SHP77 treated with DMSO at 0.1 percent for 48 hours (cell line): ENCODE measurements around the gene MSH5.
A peak's percentile ranks its signal among the peaks of the same experiment; 100 is the strongest.
"Not testable (repeated sequence)": the region's sequence is repeated elsewhere in the genome, so short reads cannot be mapped to it uniquely, and the experiment has no call there.

ENCODE experiments used
- DNase-seq: peaks from one replicate; lab custom pipeline; 2025; lab: John Stamatoyannopoulos, UW

The MSH5 gene

DNA sequence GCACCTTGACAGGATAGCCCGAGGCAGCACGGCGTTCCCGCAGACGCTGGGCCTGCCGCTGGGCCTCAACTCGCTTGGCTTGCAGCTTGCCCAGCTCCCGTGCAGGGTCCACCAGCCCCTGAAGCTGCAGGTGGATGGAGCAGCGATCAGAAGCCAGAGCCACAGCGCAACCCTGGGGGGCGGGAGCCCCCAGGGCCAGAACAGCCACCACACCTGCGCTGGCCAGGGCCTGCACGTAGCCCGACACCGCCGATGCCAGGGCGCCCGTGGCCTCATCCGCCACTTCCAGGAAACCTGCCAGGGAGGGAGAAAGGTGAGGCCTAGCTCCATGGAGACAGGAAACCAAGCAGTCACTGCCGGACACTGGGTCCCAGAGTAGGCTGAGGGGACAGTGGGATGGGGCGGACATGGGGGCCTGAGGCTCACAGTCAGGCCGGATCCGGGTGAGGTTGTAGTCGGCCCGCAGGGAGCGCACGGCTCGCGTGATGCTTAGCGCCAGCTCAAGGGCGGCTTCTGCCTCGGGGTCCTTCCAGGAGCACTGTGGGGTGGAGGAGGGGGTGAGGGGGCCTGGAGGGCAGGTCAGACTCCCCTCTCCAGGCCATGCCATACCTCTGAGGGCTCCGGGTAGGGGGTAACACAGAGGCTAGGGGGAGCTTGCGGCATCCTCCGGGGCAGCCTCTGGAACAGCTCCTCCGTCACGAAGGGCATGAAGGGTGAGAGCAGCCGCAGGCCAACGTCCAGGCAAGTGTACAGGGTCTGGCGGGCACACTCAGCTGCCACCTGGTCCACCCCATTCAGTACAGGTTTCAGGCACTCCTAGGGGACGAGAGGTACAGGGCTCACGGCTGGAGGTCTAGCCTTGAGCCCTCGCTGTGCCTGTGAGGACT lies 39.4 kb downstream of the MSH5 start:
- no peak for DNase-seq

DNA sequence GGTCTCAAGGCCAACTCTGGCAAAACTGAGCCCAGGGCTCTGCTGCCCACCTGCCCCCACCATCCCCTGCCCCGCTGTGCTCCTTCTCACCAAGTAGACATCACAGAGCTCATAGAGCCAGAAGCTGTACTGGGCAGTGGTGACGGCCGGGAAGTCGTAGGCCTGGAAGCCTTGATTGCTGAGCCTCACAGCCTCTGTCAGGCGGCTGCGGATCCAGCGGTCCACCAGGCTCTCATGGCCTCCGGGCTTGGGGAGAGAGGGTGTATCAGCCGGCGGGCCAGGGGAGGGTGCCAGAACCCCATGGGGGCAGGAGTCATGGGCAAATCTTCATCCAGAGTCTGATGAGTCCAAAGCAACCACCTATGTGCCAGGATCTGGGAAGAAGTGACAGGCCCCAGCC lies 40.1 kb downstream of the MSH5 start:
- DNase-seq = no peak

DNA sequence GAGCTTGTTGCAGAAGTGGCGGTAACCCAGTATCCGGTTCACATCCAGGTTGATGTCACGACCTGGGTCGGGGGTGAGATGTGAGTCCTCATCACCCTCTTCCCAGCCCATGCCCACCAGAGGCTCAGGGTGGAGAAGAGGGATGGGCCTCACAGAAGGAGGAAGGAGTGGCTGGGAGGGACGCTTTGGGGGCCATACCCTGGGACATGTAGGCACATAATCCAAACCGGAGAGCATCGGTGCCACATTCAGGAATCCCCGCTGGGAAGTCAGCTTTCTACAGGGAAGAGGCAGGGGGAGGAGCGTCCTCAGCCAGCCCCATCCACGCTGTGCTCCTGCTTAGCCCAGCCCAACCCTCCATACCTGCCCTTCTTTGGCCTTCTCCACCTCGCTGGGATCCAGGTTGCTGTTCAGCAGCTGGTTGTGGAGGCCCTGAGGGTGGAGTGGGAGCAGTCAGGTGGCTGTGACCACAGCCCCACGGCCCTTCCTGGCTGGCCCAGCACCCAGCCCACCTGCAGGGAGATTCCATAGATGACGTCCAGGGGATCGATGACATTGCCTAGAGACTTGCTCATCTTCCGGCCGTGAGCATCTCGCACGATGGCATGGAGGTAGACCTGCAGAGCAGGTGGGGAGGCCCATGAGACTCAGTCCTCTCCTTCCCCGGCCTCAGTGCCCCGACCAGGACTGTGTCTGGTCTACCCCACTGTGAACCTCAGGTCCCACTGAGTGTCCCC lies 40.9 kb downstream of the MSH5 start:
- DNase-seq = no peak

DNA sequence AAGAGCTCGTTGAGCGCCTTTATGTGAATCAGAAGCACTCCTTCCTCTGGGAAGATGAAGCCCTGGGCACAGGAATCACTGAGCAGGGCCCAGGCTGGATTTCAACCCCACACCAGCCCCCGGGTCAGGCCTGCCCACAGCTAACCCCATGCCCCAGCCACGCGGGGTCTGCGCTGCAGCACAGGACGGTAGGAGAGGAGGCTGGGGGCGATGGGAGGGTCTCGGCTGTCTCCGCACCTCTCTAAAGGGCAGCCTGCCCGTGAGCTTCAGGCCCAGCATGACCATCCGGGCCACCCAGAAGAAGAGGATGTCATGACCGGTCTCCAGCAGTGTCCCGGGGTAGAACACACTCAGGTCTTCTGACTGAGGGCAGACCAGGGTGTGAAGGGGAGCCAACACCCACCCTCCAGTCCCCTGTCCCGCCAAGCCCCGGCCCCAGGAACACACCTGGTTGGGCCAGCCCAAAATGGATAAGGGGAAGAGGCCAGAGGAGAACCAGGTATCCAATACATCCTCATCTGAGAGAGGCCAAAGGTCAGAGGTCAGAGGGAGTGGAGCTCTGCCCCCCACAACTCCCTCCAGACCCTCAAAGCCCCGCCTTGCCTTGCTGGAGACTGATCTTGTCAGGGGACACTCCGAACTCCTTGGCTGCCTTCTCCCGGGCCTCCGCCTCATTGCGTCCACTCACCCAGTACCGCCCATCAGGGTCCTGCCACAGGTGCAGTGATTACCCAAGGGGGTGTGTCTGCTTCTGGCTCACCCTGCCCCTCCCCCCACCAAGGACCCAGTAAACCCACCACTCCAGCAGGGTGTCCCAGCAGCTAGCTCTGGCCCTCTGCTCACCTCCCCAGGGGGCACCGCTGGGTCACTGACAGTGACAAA lies 41.7 kb downstream of the MSH5 start:
- no peak for DNase-seq

DNA sequence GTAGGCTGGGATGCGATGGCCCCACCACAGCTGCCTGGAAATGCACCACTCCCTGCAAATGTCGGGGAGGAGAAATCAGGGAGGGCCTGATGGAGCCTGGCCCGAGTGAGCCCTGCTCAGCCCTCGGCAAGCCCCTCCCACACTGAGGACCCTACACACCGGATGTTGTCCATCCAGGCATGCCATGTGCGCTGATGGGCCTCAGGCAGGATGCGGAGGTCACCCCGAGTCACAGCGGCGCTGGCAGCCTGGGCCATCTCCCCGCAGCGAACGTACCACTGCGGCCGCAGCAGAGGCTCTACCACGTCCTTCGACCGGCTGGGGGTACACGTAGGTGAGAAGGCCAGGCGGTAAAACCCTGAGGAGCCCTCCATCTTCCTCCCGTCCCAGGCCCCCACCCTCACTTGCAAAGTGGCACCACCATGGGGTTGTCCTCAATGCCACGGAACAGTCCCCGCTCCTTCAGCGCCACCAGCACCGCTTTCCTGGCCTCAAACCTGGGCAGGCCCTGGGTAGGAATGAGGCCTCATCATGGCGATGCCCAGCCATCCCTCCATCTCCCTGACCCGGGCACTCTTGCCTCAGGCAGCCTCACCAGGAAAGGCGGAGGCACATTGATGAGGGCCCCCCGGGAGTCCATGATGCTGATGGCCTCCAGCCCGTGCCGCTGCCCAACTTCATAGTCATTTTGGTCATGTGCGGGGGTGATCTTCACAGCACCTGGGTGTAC lies 42.5 kb downstream of the MSH5 start:
- DNase-seq = no peak

DNA sequence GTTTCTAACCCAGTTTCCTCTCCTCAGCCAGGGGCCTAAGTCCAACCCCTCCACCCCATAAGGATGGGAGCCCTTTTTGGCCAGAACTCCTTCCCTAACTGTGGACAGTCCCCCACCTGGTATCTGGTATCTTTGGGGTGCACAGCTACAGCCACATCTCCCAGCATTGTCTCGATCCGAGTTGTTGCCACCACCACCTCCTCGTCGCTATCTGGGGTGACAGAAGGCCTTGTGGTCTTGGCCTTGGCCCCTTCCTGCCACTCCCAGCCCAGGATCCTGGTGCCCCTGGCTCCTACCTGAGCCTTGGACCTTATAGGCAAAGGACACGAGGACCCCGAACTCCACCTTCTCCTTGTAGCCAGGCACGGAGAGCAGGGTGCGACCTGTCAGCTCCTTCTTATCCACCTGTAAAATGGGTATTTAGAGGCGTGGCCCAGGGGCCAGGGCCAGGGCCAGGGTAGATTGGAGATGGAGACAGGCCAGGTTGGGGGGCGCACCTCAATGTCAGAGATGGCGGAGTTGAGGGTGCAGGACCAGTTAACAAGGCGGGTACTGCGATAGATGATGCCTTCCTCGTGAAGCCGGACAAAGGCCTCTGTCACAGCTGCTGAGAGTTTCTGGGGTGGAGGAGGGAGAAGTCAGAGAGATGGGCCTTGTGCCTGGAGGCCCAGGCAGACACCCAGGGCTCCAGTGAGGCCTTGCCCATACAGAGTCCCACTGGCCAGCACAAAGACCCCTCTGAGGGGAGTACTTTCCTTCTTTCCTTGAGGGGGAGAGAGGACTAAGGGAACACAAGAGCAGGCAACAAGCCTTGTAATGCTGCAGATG lies 44.5 kb downstream of the MSH5 start:
- no peak for DNase-seq

DNA sequence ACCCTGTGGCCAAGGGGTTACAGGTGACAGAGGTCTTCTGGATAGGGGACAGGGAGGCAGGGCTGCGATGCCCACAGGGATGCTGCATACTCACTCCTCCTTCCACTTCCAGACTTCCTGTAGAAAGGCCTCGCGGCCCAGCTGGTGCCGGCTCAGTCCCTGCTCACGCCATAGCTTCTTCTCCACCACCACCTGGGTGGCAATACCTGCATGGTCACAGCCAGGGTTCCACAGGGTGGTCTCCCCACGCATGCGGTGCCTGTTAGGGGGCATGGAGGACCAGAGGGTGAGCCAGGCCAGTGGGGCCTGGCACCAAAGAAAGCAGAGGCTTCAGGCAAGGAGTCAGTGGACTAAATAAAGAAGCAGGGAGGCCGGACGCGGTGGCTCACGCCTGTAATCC lies 45.7 kb downstream of the MSH5 start:
- no peak for DNase-seq

DNA sequence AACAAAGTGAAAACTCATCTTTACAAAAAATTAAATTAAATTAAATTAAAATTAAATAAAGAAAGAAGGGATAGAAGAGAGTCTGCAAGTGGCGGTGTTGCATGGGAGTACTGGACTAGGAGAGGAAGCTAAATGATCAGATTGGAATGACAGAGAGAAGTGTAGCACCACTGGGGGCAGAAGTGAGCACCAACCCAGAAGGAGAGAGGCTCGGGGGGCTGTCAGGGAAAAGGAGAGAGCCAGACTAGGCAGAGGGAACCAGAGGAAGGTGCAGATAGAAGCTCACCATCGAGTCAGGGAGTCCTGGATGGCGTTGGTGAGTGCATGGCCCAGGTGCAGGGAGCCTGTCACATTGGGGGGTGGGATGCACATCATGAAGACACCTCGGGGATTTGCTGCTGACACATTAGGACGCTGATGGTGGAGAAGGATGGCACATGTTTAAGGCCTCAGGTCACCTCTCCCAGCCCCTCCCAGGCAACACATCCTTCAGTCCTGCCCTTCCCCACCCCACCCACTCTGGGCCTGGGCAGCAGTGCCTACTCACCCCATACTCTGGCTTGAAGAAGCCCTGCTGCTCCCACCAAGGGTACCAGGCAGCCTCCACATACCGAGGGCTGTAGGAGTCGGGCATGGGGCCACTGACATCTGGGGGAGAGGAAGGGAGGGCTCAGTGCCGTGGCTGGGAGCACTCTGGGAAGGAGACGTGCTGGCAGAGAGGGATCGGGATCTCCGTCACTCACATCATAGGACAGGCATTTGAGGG lies 51.7 kb downstream of the MSH5 start:
- DNase-seq = no peak

DNA sequence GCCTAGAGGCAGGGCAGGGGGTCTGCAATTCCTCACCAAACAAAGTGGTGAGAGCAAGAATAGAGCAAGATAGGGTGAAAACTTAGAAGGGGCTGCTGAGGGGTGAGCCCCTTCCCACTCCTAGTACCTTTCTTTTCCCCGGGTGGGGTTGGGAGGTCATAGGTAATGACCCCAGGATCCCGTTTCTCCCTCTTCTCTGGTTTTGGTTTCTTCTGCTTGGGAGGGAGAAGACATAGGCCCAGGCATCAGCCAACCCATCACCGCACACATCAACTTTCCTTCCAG lies 52.2 kb downstream of the MSH5 start:
- DNase-seq = no peak

DNA sequence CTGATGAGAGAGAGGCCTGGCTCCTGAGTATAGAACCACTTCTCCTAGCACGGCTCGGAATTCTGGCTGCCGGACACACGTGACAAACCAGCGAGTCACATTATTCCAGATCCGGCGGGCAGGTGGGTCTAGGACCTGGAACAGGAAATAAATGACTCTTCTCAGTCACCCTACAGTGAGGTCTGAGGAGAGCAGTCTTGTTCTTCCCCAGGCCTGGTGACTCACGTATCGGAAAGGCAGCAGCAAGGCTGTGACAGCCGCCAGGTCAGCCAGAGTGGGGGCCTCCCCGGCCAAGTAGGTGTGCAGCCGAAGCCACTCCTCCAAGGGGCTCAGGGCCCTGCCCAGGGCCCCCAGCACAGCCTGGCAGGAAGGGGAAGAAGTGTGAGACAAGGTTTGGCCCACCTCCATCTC lies 53.0 kb downstream of the MSH5 start:
- no peak for DNase-seq

DNA sequence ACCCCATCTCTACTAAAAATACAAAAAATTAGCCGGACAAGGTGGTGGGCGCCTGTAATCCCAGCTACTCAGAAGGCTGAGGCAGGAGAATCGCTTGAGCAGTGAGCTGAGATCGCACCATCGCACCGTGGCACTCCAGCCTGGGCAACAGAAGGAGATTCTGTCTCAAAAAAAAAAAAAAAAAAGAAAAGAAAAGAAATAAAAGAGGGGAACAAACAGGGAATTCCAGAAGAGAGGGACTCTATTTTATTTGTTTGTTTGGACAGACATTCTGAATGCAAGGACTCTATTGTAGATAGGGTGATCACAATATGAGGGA lies 54.1 kb downstream of the MSH5 start:
- DNase-seq = not testable (repeated sequence)

DNA sequence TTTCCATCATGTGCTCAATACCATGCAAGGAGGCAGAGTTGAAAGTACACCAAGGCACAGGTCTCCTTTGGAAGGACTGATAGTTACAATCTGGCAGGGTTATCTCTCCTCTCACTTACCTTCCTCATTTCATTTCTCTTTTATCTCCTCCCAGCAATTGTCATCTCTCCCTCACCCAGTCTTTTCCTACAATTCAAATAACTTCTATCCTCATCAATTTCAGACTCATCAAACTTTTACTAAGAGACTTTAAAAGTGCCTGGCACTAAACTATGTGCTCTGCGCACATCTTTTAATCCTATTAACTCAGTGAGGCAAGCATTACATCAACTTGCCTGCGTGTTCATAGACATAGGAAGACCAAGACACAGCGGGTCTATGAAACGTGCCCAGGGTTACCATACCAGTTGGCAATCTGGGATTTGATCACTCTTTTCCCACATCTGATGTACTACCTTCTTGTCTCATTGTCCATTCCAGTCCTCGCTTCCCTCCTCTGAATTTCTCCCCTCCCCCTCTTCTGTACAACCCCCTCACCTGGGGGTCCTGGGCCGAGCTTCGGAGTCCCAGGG lies 54.6 kb downstream of the MSH5 start:
- no peak for DNase-seq

DNA sequence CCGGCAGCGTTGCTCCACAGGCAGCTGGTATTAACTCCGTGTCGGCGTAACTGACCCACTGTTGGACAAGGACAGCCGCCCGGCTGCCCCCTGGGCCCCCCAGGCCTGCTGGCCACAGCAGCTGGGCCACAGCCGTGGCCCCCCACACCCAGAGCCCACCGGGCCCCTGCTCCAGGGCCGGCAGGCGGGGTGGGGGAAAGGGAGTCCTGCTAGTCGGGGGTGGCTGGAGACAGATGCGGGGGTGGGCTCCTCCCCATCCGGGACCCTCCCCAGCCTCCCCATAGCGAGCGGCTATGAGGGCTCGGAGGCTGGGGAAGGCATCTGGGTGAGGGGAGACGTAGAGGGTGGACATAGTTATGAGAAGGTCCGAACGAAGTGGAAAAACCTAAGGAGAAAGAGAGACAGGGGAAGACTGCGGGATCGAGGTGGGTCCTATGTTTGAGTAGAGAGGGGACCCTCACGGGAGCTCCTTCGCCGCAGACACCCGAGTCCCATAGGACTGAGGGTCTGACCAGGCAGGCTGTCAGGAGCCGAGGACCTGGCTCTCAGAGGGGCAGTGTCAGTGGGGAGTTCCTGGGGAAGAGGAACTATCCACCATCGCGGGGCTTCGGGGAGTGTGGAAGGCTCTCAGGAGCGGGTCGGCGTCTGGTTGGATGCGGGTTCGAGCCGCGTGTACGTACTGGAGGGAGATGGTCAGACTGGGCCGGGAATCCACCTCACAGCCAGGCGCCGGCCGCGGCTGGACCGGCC lies 55.2 kb downstream of the MSH5 start:
- DNase-seq = no peak

DNA sequence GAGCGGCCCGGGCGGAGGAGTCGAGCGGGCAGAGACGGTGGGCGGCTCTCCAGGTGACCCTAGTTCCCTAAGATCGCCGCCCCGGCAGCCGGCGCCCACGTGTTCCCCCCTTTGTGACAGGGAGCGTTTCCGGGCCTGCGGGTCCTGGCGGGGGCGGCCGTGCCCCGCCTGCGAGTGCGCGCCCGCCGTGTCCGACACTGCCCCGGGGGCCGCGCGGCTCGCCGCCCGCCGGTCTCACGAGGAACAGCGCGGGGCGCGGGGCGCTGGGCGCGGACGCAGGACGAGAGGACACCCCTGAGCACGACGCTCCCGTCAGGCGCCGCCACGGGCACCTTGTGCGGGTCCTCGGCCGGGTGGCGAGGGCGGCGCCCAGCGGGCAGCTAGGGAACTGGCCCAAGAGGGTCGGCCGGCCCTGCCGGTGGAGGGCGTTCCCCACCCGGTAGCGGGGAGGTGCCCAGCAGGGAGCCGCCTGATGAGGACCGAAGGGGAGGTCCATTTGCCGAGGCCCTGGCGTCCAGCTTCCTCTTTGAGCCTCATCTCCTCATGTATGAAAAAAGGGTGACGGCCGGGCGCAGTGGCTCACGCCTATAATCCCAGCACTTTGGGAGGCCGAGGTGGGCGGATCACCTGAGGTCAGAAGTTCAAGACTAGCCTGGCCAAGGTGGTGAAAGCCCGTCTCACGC lies 56.0 kb downstream of the MSH5 start, which contains the start of gene VARS1:
TSS of gene VARS1 (minus strand) at position 137 of the 683 bp plus-strand sequence. CDS start 535 bp downstream, outside the sequence.
- DNase-seq = peak; percentile 60

DNA sequence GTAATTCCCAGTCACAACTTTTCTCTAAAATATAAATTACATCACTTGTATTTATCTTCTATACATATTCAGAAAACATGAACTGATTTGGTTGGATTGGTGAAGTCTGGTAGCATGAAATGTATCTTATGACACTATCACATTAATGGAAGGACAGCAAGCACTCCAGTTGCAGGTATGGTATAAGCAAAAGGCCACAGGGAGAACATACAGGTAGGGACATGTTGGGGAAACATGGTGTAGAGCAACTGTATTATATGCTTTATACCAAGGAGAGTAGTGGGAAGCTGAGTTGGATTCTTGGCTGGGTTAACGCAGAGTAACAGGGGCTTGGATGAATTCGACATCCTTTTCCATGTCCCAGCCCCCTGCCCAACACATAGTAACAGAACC lies 57.2 kb downstream of the MSH5 start:
- no peak for DNase-seq

DNA sequence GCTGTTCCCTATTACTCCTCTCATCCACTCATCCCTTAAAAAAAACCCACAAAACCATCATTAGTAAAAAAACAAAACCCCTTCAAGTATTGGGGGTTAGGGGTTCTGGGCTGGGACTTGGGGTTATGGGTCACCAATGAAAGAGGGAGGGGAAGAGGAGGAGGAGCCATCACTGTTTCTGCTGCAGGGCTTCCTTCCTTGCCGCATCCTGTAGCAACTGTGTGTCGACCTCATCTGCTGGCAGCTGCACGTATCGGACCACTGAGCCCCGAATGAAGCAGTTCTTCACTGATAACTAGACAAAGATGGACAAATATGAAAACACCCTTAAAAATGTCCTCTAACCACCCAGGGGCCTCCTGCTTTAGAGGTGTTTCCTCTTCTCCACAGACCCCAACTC lies 57.8 kb downstream of the MSH5 start:
- no peak for DNase-seq

DNA sequence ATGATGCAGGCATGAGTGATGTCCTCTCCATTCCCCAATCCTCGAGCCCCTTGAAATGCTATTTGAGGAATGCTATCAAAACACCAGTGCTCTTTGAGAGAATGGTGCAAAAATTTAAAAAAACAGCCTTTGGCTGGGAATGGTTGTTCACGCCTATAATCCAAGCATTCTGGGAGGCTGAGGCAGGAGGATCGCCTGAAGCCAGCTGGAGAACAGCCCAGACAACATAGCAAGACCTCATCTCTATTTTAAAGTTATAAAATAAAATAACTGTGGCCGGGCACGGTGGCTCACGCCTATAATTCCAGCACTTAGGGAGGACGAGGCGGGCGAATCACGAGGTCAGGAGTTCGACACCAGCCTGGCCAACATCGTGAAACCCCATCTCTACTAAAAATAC lies 60.0 kb downstream of the MSH5 start:
- DNase-seq = no peak

DNA sequence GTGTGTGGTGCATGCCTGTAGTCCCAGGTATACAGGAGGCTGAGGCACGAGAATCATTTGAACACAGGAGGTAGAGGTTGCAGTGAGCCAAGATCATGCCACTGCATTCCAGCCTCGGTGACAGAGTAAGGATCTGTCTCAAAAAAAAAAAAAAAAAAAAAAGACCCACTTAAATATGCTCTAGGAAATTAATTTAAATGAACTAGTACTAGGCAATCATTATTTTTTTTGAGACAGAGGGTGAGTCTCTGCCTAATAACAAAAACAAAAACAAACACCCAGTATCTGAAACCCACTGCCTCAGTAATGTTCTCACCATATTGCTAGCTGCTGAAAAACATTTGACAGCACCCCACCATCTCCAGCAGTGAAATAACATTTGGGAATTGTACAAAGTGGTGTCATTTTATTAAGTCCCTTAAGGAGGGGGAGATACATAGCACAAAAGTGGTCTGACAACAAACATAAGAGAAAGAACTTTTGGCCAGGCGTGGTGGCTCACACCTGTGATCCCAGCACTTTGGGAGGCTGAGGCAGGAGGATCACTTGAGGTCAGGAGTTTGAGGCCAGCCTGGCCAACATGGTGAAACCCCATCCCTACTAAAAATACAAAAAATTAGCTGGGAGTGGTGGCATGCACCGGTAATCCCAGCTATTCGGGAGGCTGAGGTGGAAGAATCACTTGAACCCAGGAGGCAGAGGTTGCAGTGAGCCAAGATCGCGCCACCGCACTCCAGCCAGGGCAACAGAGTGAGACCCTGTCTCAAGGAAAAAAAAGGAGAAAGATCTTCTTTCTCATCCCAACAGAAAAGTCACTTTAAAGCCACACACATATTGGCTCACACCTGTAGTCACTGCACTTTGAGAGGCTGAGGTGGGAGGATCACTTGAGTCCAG lies 61.5 kb downstream of the MSH5 start:
- DNase-seq = not testable (repeated sequence)
